SK-N-MC (cell line): ENCODE data around the gene FBLN1.
"Not testable (repeated sequence)": the region's sequence is repeated elsewhere in the genome, so short reads cannot be mapped to it uniquely, and the experiment has no call there.

Experiments
- EZH2 ChIP-seq: fragments of 200-600 bp; sonication (generic); IDR thresholded peaks from one replicate; pipeline ENCODE4 v1.6.1; 2017; ENCODE audit warnings: antibody characterized with exemption
- FOXP2 ChIP-seq: optimal IDR thresholded peaks from 2 replicates; pipeline ENCODE3; 2011; ENCODE audit warnings: mild to moderate bottlenecking, moderate library complexity; ENCODE audit not compliant: insufficient read depth; ENCODE audit errors: extremely low read length, control extremely low read depth
- POLR2AphosphoS5 ChIP-seq: IDR thresholded peaks from 2 replicates; pipeline ENCODE4 v1.6.1; 2012; ENCODE audit warnings: mild to moderate bottlenecking, low read depth, low read length, borderline replicate concordance

DNA sequence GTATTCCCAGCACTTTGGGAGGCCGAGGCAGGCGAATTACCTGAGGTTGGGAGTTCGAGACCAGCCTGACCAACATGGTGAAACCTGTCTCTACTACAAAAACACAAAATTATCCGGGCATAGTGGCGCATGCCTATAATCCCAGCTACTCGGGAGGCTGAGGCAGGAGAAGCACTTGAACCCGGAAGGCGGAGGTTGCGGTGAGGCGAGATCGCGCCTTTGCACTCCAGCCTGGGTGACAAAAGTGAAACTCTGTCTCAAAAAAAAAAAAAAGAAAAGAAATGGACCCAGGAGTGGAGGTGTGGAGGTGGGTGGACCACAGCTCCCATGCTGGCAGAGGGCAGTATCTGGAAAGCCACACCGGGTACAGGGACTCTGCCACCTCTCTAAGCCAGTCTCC lies 7.1 kb upstream of the FBLN1 start:
- not testable (repeated sequence) for TF ChIP-seq POLR2AphosphoS5, EZH2, FOXP2
